GM13976 (cell line): ENCODE measurements around the gene AQP2.

Experiments used
- DNase-seq: peaks from one replicate; pipeline ENCODE4 v3.0.0; 2012; ENCODE audit warnings: low spot score
- CTCF ChIP-seq: IDR thresholded peaks from 2 replicates; pipeline ENCODE4 v1.5.1; 2012; ENCODE audit warnings: borderline replicate concordance, mild to moderate bottlenecking; ENCODE audit not compliant: insufficient read depth; ENCODE audit errors: extremely low read depth, missing control alignments, control extremely low read depth
- in situ Hi-C: fragments of 300-500 bp; cut with MboI; formaldehyde crosslinking; loops from one replicate; pipeline ENCODE4 v1.12.0; 2022; ENCODE audit warnings: low sequenced_read_pairs, mixed read lengths, inconsistent platforms; ENCODE audit not compliant: unreplicated experiment

AQP2 gene

GRCh38 chr12:49904601-49905000, 45.9 kb upstream of the AQP2 start:
- no peak for TF ChIP-seq CTCF
- in situ Hi-C loops = no loop called here
- DNase-seq = no peak

GRCh38 chr12:49905718-49906314, 44.7 kb upstream of the AQP2 start:
- in situ Hi-C loops = no loop called here
- no peak for TF ChIP-seq CTCF
- no peak for DNase-seq

- in situ Hi-C loops = no loop called here
- no peak for TF ChIP-seq CTCF
- no peak for DNase-seq
These were observed 43.2 kb upstream of the AQP2 start for GRCh38 chr12:49907352-49907751.

- in situ Hi-C loops = no loop called here
- no peak for DNase-seq
- no peak for TF ChIP-seq CTCF
These were observed 41.2 kb upstream of the AQP2 start for GRCh38 chr12:49909356-49909755.

DNA sequence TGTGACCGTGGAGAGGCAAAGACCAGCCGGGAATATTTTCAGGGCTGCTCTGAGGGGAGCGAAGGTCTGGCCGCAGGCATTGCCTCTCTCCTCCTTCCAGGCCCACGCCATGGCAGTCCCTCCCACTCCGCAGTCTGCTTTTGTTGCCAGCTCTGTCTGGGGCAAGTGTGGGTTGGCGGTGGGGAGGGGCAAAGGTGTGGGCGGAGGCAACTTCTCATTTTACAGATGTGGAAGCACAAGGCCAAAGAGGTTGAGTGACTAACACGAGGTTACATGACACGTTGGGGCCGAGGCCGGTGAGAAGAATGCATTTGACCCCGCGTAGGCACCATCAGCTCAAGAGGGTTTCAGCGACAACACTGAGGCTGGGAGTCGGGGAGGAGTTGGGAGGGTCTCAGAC, 40.7 kb upstream of the AQP2 start:
- no peak for DNase-seq
- TF ChIP-seq CTCF = no peak
- in situ Hi-C loops = no loop called here

GRCh38 chr12:49910331-49911212, 40.0 kb upstream of the AQP2 start:
- DNase-seq = no peak
- in situ Hi-C loops = no loop called here
- no peak for TF ChIP-seq CTCF

- in situ Hi-C loops = no loop called here
- DNase-seq = no peak
These were observed 39.3 kb upstream of the AQP2 start for GRCh38 chr12:49911213-49911605.

More at GRCh38 chr12:49911213-49911605, 39.3 kb upstream of the AQP2 start:
- TF ChIP-seq CTCF = no peak
